H9 (cell line): ENCODE data around the gene DCDC2. TPM values are rescaled to one million over a fixed set of nuclear protein-coding genes. Genes with fewer than 3 reads are reported as not detected.

Source experiments
- DNase-seq: peaks from one replicate; pipeline ENCODE4 v3.0.0-alpha.2; 2017
- H2AFZ ChIP-seq: one replicate; pipeline ENCODE4 v1.6.1; 2013; ENCODE audit warnings: mild to moderate bottlenecking, low read length, control low read depth, moderate library complexity
- H2AK5ac ChIP-seq: 2 replicates; pipeline ENCODE4 v1.6.1; 2013; ENCODE audit warnings: low read length, control low read depth, mixed read lengths; ENCODE audit not compliant: insufficient read length
- H2BK120ac ChIP-seq: one replicate; pipeline ENCODE4 v1.6.1; 2013; ENCODE audit warnings: low read depth, mild to moderate bottlenecking, low read length, control low read depth, inconsistent platforms; ENCODE audit not compliant: poor library complexity, severe bottlenecking
- H2BK12ac ChIP-seq: 2 replicates; pipeline ENCODE4 v1.6.1; 2013; ENCODE audit warnings: low read length, control low read depth, mixed read lengths, low read depth; ENCODE audit not compliant: insufficient read length
- H2BK15ac ChIP-seq: 2 replicates; pipeline ENCODE4 v1.6.1; 2013; ENCODE audit warnings: low read depth, low read length, control low read depth
- H2BK20ac ChIP-seq: one replicate; pipeline ENCODE4 v1.6.1; 2013; ENCODE audit warnings: low read depth, mild to moderate bottlenecking, low read length, control low read depth, inconsistent platforms; ENCODE audit not compliant: poor library complexity, severe bottlenecking
- H2BK5ac ChIP-seq: 2 replicates; pipeline ENCODE4 v1.6.1; 2013; ENCODE audit warnings: low read length, control low read depth, mixed read lengths; ENCODE audit not compliant: insufficient read length
- H3K14ac ChIP-seq: 2 replicates; pipeline ENCODE4 v1.6.1; 2013; ENCODE audit warnings: low read length, control low read depth; ENCODE audit not compliant: insufficient read depth
- H3K18ac ChIP-seq: 2 replicates; pipeline ENCODE4 v1.6.1; 2013; ENCODE audit warnings: low read depth, mild to moderate bottlenecking, mixed read lengths, low read length, control low read depth; ENCODE audit not compliant: insufficient read length
- H3K23ac ChIP-seq: 2 replicates; pipeline ENCODE4 v1.6.1; 2013; ENCODE audit warnings: low read length, control low read depth, mixed read lengths, low read depth; ENCODE audit not compliant: insufficient read length
- H3K23me2 ChIP-seq: 2 replicates; pipeline ENCODE4 v1.6.1; 2013; ENCODE audit warnings: low read depth, mild to moderate bottlenecking, mixed read lengths, low read length, control low read depth; ENCODE audit not compliant: insufficient read length, poor library complexity, severe bottlenecking
- H3K27ac ChIP-seq: 2 replicates; pipeline ENCODE4 v1.5.1; 2013; ENCODE audit warnings: low read length, control low read depth, mixed read lengths, low read depth; ENCODE audit not compliant: insufficient read length
- H3K27me3 ChIP-seq: 2 replicates; pipeline ENCODE4 v1.6.1; 2013; ENCODE audit warnings: low read length, control low read depth, inconsistent platforms; ENCODE audit not compliant: insufficient read depth
- H3K4ac ChIP-seq: 2 replicates; pipeline ENCODE4 v1.6.1; 2013; ENCODE audit warnings: low read depth, mild to moderate bottlenecking, control low read depth, inconsistent platforms, low read length, moderate library complexity
- H3K4me1 ChIP-seq: 2 replicates; pipeline ENCODE4 v1.6.1; 2013; ENCODE audit warnings: low read length, control low read depth, inconsistent platforms; ENCODE audit not compliant: insufficient read depth
- H3K4me2 ChIP-seq: 2 replicates; pipeline ENCODE4 v1.6.1; 2013; ENCODE audit warnings: low read length, control low read depth, mixed read lengths; ENCODE audit not compliant: insufficient read length, insufficient read depth
- H3K56ac ChIP-seq: 2 replicates; pipeline ENCODE4 v1.6.1; 2013; ENCODE audit warnings: low read depth, mild to moderate bottlenecking, mixed read lengths, low read length, control low read depth; ENCODE audit not compliant: insufficient read length
- H3K79me1 ChIP-seq: 2 replicates; pipeline ENCODE4 v1.6.1; 2013; ENCODE audit warnings: low read depth, mild to moderate bottlenecking, moderate library complexity, low read length, control low read depth, inconsistent platforms; ENCODE audit not compliant: insufficient read depth, poor library complexity, severe bottlenecking
- H3K79me2 ChIP-seq: 2 replicates; pipeline ENCODE4 v1.6.1; 2013; ENCODE audit warnings: low read length, control low read depth, inconsistent platforms; ENCODE audit not compliant: insufficient read depth
- H3K9ac ChIP-seq: 2 replicates; pipeline ENCODE4 v1.6.1; 2013; ENCODE audit warnings: low read length, control low read depth, mixed read lengths; ENCODE audit not compliant: insufficient read length; ENCODE audit errors: extremely low read depth
- H3K9me3 ChIP-seq: one replicate; pipeline ENCODE4 v1.6.1; 2013; ENCODE audit warnings: low read depth, low read length, inconsistent platforms; ENCODE audit not compliant: control insufficient read depth
- H3T11ph ChIP-seq: one replicate; pipeline ENCODE4 v1.6.1; 2013; ENCODE audit warnings: mild to moderate bottlenecking, low read length, control low read depth, inconsistent platforms
- H4K20me1 ChIP-seq: one replicate; pipeline ENCODE4 v1.6.1; 2013; ENCODE audit not compliant: control insufficient read depth, insufficient read length, insufficient read depth
- H4K5ac ChIP-seq: 2 replicates; pipeline ENCODE4 v1.6.1; 2013; ENCODE audit warnings: low read depth, mild to moderate bottlenecking, mixed read lengths, low read length, control low read depth; ENCODE audit not compliant: insufficient read length
- H4K8ac ChIP-seq: replicated peaks from 2 replicates; pipeline ENCODE4 v1.6.1; 2013; ENCODE audit warnings: low read length, control low read depth, mixed read lengths, low read depth; ENCODE audit not compliant: insufficient read length
- H4K91ac ChIP-seq: 2 replicates; pipeline ENCODE4 v1.6.1; 2013; ENCODE audit warnings: low read depth, mild to moderate bottlenecking, moderate library complexity, mixed read lengths, low read length, control low read depth; ENCODE audit not compliant: insufficient read length
- H3K27ac Mint-ChIP-seq, 3 experiments: 2 replicates in 2 of 3; 3 replicates in 1 of 3; pipeline ENCODE4 v1.8.0; 2020 to 2021; ENCODE audit warnings: mixed read lengths in 3 of 3, mild to moderate bottlenecking in 1 of 3, moderate library complexity in 1 of 3
- H3K27me3 Mint-ChIP-seq: 2 replicates; pipeline ENCODE4 v1.8.0; 2021; ENCODE audit warnings: low read depth, mild to moderate bottlenecking, moderate library complexity, mixed read lengths
- H3K36me3 Mint-ChIP-seq, 3 experiments: 2 replicates in 2 of 3; 3 replicates in 1 of 3; pipeline ENCODE4 v1.8.0; 2020 to 2021; ENCODE audit warnings: low read depth in 3 of 3, mixed read lengths in 3 of 3; ENCODE audit not compliant: insufficient read depth in 1 of 3
- H3K4me1 Mint-ChIP-seq, 2 experiments: 2 replicates each; pipeline ENCODE4 v1.8.0; 2020; ENCODE audit warnings: mixed read lengths in 2 of 2
- H3K4me3 Mint-ChIP-seq, 2 experiments: 2 replicates in 1 of 2; 3 replicates in 1 of 2; pipeline ENCODE4 v1.8.0; 2020 to 2021; ENCODE audit warnings: mild to moderate bottlenecking in 2 of 2, mixed read lengths in 2 of 2, moderate library complexity in 1 of 2
- H3K9me3 Mint-ChIP-seq, 2 experiments: 2 replicates in 1 of 2; 3 replicates in 1 of 2; pipeline ENCODE4 v1.8.0; 2020; ENCODE audit warnings: mild to moderate bottlenecking in 2 of 2, mixed read lengths in 2 of 2, moderate library complexity in 1 of 2
- CTCF ChIP-seq: fragments of 200-600 bp; sonication (generic); conservative IDR thresholded peaks from 3 replicates; pipeline ENCODE4 v1.8.0; 2021; ENCODE audit warnings: antibody characterized with exemption, mild to moderate bottlenecking
- WGBS: extraction: QIAGEN DNeasy Blood & Tissue Kit; methylation state at CpG from one replicate; pipeline ENCODE4 v1.1.7; 2013; ENCODE audit warnings: missing lambda C conversion rate, low lambda C conversion rate, mixed read lengths; ENCODE audit not compliant: insufficient read length; ENCODE audit errors: extremely low coverage; 5-methylcytosine and 5-hydroxymethylcytosine counted together
- total RNA-seq: library from RNA; stranded (reverse); gene quantifications from 2 replicates; pipeline ENCODE4 v1.2.1, GENCODE V29; 2021

The DCDC2 gene
- total RNA-seq, 1 experiment from 2014 or later: 0.59 TPM

- Histone ChIP-seq H3K23ac (no peak overlapping the region), H4K8ac (no peak overlapping the region), H2BK12ac (no peak overlapping the region), H2BK15ac (no peak overlapping the region), H3K27ac (peak overlapping the region; percentile 41), H3K79me2 (peaks cover 22% of the 10 kb centered on the region; the same call in 1 of the 2 replicates), H3K18ac (peak overlapping the region; percentile 53), H3K23me2 (peaks cover 2% of the 10 kb centered on the region), H3K56ac (no peak overlapping the region), H2BK5ac (no peak overlapping the region), H3T11ph (no peak overlapping the region), H2BK120ac (no peak overlapping the region), H3K4me2 (peak overlapping the region; percentile 74), H4K91ac (no peak overlapping the region), H2BK20ac (no peak overlapping the region), H3K9ac (peak overlapping the region; percentile 92), H4K20me1 (no peaks in the 10 kb centered on the region), H3K4ac (no peak overlapping the region), H2AK5ac (no peak overlapping the region), H3K27me3 (no peaks in the 10 kb centered on the region), H3K14ac (no peak overlapping the region), H2AFZ (no peak overlapping the region), H3K79me1 (no peaks in the 10 kb centered on the region), H3K4me1 (peaks cover 12% of the 10 kb centered on the region), H3K9me3 (no peaks in the 10 kb centered on the region), H4K5ac (no peak overlapping the region)
- H3K36me3 Mint-ChIP-seq: peaks cover 10 to 43% (median 26%) of the 10 kb centered on the region in 3 experiments; a peak in 6 of 7 replicates
- H3K4me1 Mint-ChIP-seq: peaks cover 55 to 58% of the 10 kb centered on the region in 2 experiments
- no peak for DNase-seq
- H3K27me3 Mint-ChIP-seq: no peaks in the 10 kb centered on the region
- WGBS: no CpG with 5 or more reads among the region's 12 CpGs
- H3K4me3 Mint-ChIP-seq: peak overlapping the region; percentile 94 to 95
- H3K27ac Mint-ChIP-seq: peak overlapping the region; percentile 73 to 91 (median 90); a peak in 6 of 7 replicates
- H3K9me3 Mint-ChIP-seq: peaks cover 1 to 3% of the 10 kb centered on the region in 2 experiments; a peak in 3 of 5 replicates
- no peak for TF ChIP-seq CTCF
These were observed 45.6 kb upstream of the DCDC2 start for GRCh38 chr6:24403501-24403824.
